Limb (tissue), 2 donors: Measurements from ENCODE around the gene VPS26C.
"Not testable (repeated sequence)": the region's sequence is repeated elsewhere in the genome, so short reads cannot be mapped to it uniquely, and the experiment has no call there.

Experiments
- DNase-seq, 2 donors: peaks; one replicate each; pipeline ENCODE4 v3.0.0-alpha.2; 2016; ENCODE audit errors: extremely low spot score in 2 of 2

VPS26C gene

DNA sequence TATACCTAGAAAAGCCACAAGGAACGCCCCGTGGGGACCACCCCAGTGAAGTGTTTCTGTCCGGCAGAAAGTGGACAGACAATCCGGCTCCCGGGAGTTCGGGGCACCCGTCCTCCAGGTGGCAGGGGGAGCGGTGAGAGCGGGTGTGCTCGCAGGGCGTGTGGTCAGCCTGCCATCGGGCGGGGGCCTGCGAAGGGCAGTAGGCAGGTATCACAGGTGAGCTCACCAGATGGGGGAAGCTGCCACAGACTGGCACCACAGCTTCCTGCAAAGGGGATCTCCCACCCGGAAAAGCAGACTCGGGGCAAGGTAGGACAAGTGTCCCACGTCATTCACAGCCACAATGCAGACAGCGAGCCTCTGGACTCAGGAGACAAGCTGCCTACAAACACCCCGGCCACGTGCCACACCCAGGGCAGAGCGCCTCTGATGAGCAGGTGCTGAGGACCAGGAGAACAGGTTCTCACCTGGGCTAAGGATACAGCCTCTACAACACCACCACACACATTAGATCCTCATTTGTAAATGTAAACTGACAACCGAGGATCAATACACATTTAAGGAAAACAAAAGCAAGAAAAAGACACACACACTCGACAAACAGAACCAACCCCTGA is 36.4 kb downstream of the VPS26C start:
- DNase-seq: no peak

DNA sequence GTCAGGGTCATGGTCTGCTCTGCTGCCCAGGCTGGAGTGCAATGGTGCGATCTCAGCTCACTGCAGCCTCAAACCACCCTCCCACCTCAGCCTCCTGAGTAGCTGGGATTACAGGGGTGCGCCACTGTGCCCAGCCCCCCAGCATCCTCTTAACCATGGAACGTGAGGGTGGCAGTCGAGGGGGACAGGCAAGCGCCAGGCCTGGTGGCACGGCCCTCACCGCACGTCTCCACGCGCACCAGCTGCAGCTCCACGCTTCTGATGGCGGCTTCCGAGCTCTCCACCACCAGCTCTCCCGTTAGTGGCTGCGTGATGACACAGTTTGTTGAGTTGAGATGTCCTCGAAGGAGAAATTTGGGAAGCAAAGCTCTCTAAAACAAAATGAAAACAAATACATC is 39.1 kb downstream of the VPS26C start:
- no peak for DNase-seq

DNA sequence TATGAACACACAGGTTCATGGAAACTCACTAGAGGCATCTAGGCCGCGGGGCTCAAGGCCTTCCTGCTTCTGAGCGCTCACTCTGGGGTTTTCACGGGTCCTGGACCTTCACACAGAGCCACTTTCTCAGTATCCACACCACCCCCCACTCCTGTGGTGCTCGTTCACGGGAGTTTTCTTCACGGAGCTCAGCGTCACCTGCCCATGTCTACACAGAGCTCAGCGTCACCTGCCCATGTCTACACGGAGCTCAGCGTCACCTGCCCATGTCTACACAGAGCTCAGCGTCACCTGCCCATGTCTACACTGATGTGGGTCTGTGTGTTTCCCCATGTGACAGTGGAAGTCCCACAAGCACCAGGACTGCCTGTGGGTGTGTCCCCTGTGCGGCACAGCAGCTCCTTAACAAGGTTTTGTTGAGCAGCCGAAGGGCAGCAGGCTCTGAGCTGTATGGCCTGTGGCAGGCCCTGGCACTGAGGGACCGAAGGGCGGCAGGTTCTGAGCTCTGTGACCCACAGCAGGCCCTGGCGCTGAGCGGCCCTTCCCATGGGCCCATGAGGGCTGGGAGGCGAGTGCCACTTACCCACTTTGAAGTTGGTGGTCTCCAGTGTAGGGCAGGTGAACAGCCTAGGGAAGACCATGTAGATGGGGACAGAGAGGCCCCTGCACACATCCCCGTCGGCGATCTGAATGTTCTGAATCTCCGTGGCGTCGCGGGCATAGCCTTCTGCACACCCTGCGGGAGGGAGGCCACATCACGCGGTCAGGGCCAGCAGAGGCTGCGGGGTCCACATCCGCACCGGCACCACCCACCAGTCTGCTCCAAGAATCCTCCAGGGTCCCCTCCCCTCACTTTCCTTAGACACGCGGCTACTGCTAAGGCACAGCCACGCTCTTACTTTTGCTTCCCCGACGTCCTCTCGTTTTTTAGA is 39.8 kb downstream of the VPS26C start:
- DNase-seq: no peak

DNA sequence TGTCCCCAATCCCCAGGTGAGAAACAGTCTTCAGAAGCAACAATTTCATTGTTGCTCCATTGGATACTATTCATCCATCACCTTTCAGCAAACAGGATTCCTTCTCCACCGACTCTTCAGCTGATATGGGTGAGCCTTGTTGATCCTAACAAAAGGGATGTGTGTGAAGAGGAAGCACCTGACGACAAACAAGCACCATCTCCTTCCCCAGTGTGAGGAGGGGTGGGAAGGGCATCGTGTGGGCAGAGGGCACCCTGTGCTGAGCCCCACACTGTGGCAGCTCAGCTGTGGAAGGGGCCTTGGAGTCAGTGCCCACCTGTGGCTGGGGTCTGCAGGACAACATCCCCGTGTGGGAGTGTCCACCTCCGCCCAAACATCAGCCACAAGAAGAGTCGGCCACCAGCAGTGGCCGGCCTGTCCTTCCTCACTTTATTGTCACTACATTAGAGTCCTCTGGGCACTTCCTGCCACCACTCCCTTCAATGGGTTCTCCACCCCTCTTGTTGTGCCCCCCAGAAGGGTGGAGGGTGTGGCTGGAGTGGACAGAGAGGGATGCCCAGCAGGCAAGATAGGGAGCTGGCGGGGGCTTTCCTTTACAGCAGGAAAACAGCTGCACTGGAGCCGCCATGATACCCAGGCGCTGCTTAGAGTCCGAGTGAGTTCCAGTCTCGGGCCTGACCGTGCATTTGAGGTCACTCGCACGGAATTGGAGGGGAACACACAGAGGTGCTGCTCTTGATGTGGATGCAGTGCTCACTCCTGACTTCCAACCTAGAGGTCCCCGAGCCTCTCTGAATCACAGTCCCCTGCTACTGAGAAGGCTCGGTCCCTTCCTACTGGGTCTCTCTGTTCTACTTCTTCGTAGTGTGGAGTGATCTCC is 40.9 kb downstream of the VPS26C start:
- DNase-seq: no peak

DNA sequence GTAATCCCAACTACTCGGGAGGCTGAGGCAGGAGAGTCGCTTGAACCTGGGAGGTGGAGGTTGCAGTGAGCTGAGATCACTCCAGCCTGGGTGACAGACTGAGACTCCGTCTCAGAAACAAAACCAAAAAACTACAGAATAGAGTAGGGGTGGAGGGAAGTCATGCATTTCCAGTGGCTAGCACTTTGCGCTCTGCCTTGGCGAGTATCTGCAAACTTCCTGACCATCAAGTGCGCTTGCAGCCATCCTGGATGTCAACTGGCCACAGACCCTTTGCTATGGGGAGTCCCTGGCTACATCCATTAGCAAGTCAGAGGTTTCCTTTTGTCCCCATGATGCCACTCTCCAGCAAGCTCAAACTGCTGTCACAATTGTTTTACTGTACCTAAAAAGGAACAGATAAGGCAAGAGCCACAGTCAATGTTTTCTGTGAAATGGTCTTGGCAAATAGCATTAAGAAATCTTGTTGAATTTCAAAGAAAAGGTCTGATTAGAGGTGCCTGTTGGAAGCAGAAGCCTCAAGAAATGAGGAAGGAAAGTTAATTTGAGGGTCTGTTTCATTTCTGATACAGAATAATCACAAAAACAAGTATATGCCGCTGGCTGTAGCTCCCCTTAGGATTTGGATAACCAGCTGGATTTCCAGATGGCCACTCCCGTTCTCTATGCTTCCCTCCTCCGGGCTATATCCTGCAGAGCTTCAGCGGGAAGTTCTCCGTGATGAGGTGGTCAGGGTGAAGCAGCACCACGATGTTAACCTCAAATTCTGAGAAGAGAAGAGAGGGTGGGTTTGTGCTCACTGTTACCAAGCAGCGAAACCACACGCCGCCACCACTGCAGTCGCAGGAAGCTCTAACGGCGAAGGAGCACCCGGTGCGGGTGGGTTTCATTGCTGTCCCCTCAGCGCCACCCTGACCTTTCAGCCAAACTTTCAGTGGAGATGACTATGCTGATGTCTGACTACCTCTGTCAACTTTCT is 42.0 kb downstream of the VPS26C start:
- no peak for DNase-seq

DNA sequence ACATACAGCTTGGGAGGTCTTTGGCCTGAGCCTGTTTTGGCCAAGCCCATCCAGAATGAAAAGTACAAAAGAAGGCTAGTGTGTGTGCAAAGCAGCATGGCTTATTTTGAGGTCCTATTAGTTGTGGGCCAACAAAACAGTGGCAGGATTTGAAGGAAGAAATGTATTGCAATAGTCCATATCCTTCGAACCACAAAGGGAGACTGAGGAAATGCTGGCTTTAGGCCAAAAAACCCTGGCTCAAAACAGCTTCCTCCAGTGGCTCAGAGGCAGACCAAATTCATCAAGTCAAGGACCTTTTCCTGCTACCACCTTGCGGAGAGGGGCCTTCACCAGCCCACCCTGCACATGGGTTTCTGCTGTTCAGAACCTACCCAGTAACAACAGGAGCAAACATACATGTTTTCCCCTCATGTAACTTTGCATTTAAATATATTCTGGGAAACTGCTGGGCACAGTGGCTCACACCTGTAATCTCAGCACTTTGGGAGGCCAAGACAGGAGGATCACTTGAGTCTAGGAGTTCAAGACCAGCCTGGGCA is 43.3 kb downstream of the VPS26C start:
- no peak for DNase-seq

DNA sequence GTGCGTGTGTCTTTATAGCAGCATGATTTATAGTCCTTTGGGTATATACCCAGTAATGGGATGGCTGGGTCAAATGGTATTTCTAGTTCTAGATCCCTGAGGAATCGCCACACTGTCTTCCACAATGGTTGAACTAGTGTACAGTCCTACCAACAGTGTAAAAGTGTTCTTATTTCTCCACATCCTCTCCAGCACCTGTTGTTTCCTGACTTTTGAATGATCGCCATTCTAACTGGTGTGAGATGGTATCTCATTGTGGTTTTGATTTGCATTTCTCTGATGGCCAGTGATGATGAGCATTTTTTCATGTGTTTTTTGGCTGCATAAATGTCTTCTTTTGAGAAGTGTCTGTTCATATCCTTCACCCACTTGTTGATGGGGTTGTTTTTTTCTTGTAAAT is 44.9 kb downstream of the VPS26C start:
- DNase-seq: not testable (repeated sequence)

DNA sequence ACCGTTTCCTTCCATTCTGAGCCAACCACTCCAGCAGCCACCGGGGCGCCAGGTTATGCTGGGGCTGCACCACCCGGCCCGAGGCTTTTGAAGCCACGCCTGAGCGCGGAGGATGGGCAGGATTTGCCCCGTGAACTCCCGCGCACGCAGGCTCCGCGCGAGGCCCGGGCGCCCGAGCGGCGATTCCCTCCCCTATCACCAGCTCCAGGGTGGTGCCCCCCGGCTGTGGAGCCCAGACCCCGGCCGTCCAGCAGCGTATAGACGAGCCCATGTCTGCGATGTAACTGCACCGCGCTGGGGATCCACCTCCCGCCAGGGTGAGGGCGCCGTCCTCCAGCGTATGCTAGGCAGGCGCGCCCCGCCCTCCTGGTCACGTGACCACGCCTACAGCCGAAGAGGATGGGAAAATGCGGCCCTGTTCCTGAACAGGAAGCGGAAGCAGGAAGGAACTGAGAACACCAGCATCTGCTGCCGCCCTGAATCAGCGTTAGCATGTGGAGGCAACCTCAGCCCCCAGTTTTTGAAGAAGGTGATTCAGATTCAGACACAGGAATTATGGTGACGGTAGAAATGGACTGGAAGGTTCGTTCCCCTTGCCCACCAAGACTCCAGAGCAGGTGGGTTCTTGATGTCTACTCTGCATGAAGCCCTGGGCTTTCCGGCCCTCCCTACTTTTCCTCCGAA is 46.0 kb downstream of the VPS26C start:
- peak; percentile 93 for DNase-seq

DNA sequence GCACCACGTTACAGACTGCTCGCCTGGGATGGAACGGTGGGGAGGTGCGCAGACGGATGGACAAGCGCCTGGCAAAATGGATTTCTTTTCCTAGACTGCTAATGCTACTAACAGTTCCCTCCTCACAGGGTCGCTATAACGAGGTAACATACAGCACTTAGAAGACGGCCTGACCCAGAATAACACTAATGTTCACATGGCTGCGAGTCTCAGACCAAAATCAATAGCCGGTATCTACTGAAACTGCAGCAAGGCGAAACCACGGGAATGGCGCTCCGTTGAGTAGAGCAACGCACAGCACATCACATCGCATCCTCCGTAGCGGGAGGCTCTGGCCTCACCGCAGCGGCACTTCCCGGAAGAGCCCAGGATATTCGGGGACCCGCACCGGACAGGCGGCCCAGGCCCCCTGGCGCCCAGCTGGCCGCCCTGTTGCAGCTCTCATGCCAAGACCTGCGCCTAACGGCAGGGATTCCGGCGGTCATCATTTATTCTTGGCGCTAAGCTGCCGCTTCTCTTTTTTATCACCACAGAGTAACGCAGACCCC is 46.6 kb downstream of the VPS26C start:
- DNase-seq: peak; percentile 62

DNA sequence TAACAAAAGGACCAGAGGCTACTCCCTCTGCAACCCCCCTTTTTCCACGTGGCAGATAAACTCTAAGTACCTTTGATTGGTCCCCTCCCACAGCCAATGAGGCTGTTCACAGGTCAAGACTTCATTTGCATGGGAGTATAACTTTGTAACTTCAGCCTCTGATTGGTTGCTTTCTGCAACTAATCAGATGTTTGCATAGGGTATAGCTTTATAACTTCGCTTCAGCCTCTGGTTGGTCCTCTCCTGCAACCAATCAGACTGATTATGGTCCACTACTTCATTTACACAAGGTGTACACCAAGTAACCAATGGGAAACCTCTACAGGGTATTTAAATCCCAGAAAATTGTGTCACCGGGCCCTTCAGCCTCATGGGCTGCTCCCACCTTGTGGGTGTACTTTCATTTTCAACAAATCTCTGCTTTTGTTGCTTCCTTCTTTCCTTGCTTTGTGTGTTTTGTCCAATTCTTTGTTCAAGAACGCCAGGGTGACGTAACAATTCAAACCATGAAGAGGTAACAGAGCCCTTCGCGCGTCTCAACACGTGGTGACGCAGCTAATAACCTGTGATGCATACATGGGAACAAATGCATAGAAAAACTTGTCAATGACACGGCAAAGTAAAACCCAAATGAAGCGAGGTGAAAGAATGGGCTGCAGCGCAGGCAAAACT is 47.2 kb downstream of the VPS26C start:
- no peak for DNase-seq

DNA sequence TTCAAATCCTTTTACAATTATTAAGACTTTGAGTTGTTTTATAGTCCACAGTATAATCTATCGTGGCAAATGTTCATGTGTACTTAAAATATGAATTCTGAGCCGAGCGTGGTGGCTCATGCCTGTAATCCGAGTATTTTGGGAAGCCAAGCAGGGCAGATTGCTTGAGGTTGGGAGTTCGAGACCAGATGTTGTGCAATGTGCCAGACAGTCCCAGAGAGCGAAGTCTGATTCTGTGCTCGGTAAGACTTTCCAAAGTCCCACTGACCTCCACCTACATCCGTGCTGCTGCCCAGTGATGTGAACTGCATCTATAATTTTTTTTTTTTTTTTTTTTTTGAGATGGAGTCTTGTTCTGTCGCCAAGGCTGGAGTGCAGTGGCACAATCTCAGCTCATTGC is 52.2 kb downstream of the VPS26C start:
- DNase-seq: no peak

DNA sequence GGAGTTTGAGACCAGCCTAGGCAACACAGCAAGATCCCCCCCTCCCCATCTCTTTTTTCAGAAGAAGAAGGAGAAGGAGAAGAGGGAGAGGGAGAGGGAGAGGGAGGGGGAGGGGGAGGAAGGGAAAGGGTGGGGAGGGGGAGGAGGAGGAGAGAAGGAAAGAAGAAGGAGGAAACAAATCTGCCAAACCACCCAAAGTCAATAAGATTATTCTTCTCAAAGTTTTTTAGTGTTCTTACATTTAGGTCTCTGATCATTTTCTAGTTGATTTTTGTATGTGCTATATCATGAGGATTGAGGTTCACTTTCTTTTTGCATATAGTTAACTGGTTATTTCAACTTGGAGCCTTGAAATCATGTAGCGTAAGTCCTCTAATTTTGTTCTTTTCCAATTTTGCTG is 56.3 kb downstream of the VPS26C start:
- DNase-seq: no peak

DNA sequence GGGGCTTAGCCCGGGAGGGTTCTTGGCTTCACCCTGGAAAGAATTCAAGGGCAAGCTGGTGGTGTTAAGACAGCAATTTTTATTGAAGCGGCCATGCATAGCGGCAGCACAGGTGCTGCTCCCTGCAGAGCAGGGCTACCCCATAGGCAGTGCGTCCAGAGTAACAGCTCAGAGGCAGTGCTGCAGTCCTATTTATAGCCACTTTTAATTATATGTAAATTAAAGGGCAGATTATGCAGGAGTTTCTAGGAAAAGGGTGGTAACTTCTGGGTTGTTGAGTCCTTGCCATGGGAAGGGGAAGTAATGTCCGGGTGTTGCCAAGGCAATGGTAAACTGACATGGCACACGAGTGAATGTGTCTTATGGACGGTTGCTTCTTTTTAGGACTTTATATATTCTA is 57.0 kb downstream of the VPS26C start:
- DNase-seq: no peak

DNA sequence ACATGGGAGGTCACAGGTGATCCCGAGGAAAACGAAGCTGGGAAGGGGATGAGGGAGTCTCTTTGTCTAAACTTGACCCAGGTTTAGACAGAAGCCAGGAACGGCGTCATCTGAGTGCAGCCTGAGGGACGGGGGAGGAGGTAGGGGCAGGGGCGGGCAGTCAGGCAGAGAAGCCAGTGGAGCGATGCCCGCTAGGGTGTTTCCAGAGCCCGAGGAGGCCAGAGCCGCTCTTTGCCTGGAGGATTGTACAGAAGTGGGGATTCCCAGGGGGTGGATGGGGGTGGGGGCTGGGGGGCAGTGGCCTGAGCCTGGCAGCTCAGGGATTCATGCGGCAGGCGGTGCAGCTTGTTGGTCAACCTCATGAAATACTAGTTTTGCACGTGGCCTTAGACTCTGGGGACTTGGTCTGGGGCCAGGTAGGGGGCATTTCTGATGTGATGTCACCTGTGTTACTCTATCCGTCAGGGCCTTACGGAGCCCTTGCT is 58.4 kb downstream of the VPS26C start:
- DNase-seq: no peak

DNA sequence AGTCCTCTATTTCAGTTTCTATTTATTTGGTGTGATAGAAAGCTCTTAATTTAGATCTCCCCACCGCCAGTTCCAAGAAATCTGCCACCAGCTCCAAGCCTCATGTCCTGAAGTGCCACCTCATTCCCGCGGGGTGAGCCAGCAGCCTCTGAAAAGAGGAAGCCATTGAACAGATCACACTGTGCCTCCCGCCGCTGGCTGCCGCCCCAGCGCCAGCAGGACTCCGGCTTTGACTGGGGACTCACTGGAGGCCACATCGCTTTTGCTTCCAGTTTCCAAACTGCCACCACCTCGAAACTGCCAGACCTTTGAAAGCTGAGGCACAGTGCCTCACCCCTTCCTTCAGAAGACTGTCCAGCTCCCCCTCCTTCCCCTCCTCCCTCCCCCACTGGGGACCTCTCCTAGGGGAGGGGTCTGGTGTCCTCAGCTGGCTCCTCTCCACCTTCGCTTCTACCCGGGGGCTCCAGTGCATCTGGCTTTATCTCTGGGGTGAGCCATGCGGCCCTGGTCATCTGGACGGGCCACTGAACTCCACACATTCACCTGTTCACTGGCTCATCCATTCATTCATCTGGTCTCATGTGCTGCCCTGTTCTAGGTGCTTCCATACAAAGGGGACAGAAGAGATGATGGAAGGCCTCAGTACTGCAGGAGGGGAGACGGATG is 58.9 kb downstream of the VPS26C start:
- DNase-seq: no peak

DNA sequence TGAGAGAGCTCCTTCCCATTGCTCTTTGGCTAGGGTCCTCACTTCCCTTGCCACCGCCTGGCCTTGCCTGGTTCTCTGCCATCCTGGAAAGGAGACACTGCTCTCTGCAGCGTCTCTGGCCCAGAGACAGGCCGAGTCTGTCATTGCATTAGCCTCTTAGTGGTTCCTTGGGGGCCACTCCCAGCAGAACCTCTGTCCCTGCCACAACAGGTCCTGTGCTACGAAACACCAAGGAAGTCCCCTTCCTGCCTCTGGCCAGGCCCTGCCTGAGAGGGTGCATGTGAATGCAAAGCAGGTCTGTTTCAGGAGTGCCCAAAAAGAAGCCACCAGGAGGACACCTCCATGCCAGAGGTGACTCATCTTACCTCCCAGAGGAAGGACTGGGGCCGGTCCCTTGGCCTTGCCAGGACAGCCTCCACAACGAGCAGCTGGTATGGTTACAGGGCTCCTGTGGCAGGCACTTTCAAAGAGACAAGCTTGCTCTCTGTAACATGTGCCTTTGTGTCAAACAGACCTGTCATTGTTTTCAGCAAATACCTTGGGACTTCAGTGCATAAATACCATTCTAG is 59.6 kb downstream of the VPS26C start:
- no peak for DNase-seq

DNA sequence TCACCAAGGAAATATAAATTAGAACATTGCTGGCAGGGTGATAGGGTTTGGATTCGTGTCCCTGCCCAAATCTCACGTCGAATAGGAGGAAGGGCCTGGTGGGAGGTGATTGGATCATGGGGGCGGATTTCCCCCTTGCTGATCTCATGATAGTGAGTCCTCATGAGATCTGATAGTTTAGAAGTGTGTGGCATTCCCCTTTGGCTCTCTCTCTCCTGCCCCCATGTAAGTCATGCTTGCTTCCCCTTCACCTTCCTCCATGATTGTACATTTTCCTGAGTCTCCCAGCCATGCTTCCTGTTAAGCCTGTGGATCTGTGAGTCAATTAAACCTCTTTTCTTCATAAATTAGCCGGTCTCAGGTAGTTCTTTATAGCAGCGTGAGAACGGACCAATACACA is 60.6 kb downstream of the VPS26C start:
- no peak for DNase-seq

DNA sequence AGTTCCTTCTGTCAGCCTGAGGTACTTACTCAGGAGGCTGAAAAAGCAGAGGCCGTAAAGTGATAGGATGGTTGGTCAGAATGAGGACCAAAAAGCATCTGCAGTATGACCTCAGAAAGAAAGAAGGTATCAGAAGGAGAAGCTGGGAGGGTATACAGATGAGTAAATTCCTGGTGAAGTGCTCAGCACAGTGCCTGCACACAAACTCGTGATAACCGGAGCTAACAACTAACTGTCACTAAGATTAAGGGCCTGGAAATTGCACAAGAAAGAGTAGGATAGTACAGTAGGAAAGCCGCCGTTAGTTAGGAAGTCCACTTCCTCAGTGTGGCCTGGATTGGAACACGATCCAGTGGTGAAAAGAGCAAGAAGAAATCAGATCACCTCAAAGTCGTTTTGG is 62.6 kb downstream of the VPS26C start:
- no peak for DNase-seq
